Inflammatory macrophage treated with lipopolysaccharide for 1 hour (primary cell): ENCODE measurements around the gene TNC.

Experiments used
- DNase-seq, 2 donors: peaks; one replicate each; pipeline ENCODE4 v3.0.0-alpha.2; 2020 to 2022

The TNC gene

GRCh38 chr9:115117999-115118878, at the start of gene TNC:
Gene TNC (minus strand): TSS chr9:115118157. CDS start chr9:115091018, 27,139 bp downstream.
- peak; percentile 89 to 95 for DNase-seq

- DNase-seq = no peak
Observed at GRCh38 chr9:115167175-115167574, 49.2 kb upstream of the TNC start.

GRCh38 chr9:115165233-115165632, 47.3 kb upstream of the TNC start:
- DNase-seq = no peak

- no peak for DNase-seq
Observed at GRCh38 chr9:115164511-115164974, 46.6 kb upstream of the TNC start.

- peak in 1 of 2 donors; percentile 11 for DNase-seq
Observed at GRCh38 chr9:115162946-115163345, 45.0 kb upstream of the TNC start.

GRCh38 chr9:115161446-115161845, 43.5 kb upstream of the TNC start:
- no peak for DNase-seq

- no peak for DNase-seq
Observed at GRCh38 chr9:115158661-115159481, 40.9 kb upstream of the TNC start.

- no peak for DNase-seq
Observed at GRCh38 chr9:115157245-115157674, 39.3 kb upstream of the TNC start.

- DNase-seq = no peak
Observed at GRCh38 chr9:115155037-115155436, 37.1 kb upstream of the TNC start.

- DNase-seq = no peak
Observed at GRCh38 chr9:115154617-115155016, 36.7 kb upstream of the TNC start.

- no peak for DNase-seq
Observed at GRCh38 chr9:115152281-115152820, 34.4 kb upstream of the TNC start.

GRCh38 chr9:115148721-115149120, 30.8 kb upstream of the TNC start:
- no peak for DNase-seq

GRCh38 chr9:115146581-115147021, 28.6 kb upstream of the TNC start:
- DNase-seq = no peak

GRCh38 chr9:115144706-115145105, 26.7 kb upstream of the TNC start:
- DNase-seq = no peak

- DNase-seq = no peak
Observed at GRCh38 chr9:115143689-115144088, 25.7 kb upstream of the TNC start.

- DNase-seq = no peak
Observed at GRCh38 chr9:115142517-115143270, 24.7 kb upstream of the TNC start.

- DNase-seq = no peak
Observed at GRCh38 chr9:115142090-115142489, 24.1 kb upstream of the TNC start.

GRCh38 chr9:115141612-115142011, 23.7 kb upstream of the TNC start:
- no peak for DNase-seq

GRCh38 chr9:115138151-115138550, 20.2 kb upstream of the TNC start:
- no peak for DNase-seq

GRCh38 chr9:115137526-115137925, 19.6 kb upstream of the TNC start:
- DNase-seq = no peak

- no peak for DNase-seq
Observed at GRCh38 chr9:115135821-115136778, 18.1 kb upstream of the TNC start.
